ENCODE results near the gene PPP1R12A. TPM values are rescaled to one million over a fixed set of nuclear protein-coding genes. Genes with fewer than 3 reads are reported as not detected.
"Not testable (repeated sequence)": the region's sequence is repeated elsewhere in the genome, so short reads cannot be mapped to it uniquely, and the experiment has no call there.

PPP1R12A gene
- total RNA-seq, 1 experiment from 2014 or later = 84.9 TPM

DNA sequence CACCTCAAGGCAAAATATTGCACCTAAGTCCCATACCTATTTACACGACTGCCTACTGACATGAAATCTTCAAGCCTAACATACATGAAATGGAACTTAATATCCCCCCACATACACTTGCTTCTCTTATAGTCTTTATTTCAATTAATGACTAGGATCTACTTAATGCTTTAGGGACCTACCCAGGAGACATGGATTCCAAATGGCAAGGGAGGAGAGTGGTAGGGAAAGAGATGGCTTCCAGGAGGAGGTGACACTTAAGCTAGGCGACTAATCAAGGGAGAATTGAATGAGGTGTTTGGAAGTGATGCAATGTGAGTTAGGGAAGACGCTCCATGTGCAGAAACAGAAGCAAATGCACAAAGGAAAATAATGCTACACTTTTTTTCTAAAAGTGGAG lies 9.7 kb upstream of the PPP1R12A start:
- Histone ChIP-seq H3K4me1 (ENCODE audit: low read length) (no peaks in the 10 kb centered on the region), H3K27me3 (ENCODE audit: low read length) (no peaks in the 10 kb centered on the region), H3K9me3 (ENCODE audit: low read length) (no peaks in the 10 kb centered on the region), H3K27ac (ENCODE audit: low read length) (no peak overlapping the region), H3K36me3 (ENCODE audit: insufficient read depth, low read length) (no peaks in the 10 kb centered on the region), H3K9ac (ENCODE audit: low read length) (no peak overlapping the region), H2AFZ (ENCODE audit: low read length) (no peak overlapping the region), H3K79me2 (ENCODE audit: low read length) (no peaks in the 10 kb centered on the region), H3K4me3 (ENCODE audit: low read length) (no peak overlapping the region), H4K20me1 (ENCODE audit: insufficient read depth, low read depth, low read length) (no peaks in the 10 kb centered on the region), H3K4me2 (ENCODE audit: low read depth, low read length, poor library complexity, severe bottlenecking) (no peak overlapping the region), H3K9me2 (replicated peaks; ENCODE audit: insufficient read depth, low read length) (no peaks in the 10 kb centered on the region)
- no peak for DNase-seq

DNA sequence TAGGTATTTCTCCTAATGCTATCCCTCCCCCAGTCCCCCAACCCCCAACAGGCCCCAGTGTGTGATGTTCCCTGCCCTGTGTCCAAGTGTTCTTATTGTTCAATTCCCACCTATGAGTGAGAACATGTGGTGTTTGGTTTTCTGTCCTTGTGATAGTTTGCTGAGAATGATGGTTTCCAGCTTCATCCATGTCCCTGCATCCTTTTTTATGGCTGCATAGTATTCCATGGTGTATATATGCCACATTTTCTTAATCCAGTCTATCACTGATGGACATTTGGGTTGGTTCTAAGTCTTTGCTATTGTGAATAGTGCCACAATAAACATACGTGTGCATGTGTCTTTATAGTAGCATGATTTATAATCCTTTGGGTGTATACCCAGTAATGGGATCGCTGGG lies 7.9 kb upstream of the PPP1R12A start:
- not testable (repeated sequence) for H3K79me2 ChIP-seq (ENCODE audit: low read length); H3K36me3 ChIP-seq (ENCODE audit: insufficient read depth, low read length); H3K4me2 ChIP-seq (ENCODE audit: low read depth, low read length, poor library complexity, severe bottlenecking); H4K20me1 ChIP-seq (ENCODE audit: insufficient read depth, low read depth, low read length); H3K4me1 ChIP-seq (ENCODE audit: low read length); H3K27me3 ChIP-seq (ENCODE audit: low read length); DNase-seq; H3K4me3 ChIP-seq (ENCODE audit: low read length); H3K27ac ChIP-seq (ENCODE audit: low read length); H3K9me3 ChIP-seq (ENCODE audit: low read length); H3K9ac ChIP-seq (ENCODE audit: low read length); H3K9me2 ChIP-seq (replicated peaks; ENCODE audit: insufficient read depth, low read length); H2AFZ ChIP-seq (ENCODE audit: low read length)

DNA sequence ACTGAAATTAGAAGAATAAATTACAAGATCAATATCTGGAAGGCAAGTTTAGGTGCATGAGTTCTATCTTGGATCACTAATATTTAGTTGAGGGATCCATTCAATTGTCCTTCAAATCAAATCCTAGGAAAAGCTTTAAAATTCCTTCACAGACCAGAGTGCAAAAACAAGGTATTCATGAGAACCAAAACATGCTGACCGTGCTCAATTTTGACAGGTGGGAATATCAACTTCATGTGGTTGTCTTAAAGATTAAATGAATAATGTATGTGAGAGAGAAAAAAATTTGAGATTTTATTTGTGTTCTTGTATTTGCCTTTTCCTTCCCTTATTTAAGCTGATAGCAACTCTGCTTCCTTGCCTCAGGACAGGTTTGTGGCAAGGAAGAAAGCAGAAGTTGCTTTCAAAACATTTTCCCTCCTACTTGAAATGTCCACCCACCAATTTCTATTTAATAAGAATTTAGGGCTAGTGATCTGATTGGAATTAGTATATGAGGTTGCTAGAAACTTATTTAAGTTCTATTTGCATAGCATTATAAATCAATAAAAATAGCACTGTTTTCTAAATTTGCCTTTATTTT lies 4.9 kb upstream of the PPP1R12A start:
- Histone ChIP-seq H3K9ac (ENCODE audit: low read length) (no peak overlapping the region), H4K20me1 (ENCODE audit: insufficient read depth, low read depth, low read length) (no peaks in the 10 kb centered on the region), H2AFZ (ENCODE audit: low read length) (no peak overlapping the region), H3K4me3 (ENCODE audit: low read length) (no peak overlapping the region), H3K9me3 (ENCODE audit: low read length) (no peaks in the 10 kb centered on the region), H3K79me2 (ENCODE audit: low read length) (peaks cover 5% of the 10 kb centered on the region), H3K4me1 (ENCODE audit: low read length) (peaks cover 11% of the 10 kb centered on the region), H3K27me3 (ENCODE audit: low read length) (no peaks in the 10 kb centered on the region), H3K4me2 (ENCODE audit: low read depth, low read length, poor library complexity, severe bottlenecking) (no peak overlapping the region), H3K36me3 (ENCODE audit: insufficient read depth, low read length) (no peaks in the 10 kb centered on the region), H3K9me2 (replicated peaks; ENCODE audit: insufficient read depth, low read length) (no peaks in the 10 kb centered on the region), H3K27ac (ENCODE audit: low read length) (no peak overlapping the region)
- DNase-seq = no peak

DNA sequence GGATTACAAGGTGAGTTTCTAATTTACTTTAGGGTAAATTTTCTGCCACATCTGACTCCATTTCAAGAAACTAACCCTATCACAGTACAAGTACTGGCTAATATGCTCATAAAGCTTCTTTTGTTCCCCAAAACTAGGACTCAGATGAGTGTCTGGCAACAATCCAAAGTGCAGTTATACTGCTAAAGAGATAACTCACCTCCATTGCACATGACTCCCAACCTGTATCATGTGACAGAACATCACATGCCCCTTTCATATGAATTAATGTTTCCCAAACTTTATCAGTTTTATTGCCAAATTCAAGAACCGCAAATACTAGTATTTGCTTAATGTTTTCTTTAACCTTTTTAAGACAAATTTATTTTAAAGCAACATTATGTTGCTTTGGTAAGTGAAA lies 3.9 kb upstream of the PPP1R12A start:
- Histone ChIP-seq H2AFZ (ENCODE audit: low read length) (no peak overlapping the region), H3K4me3 (ENCODE audit: low read length) (no peak overlapping the region), H3K27ac (ENCODE audit: low read length) (no peak overlapping the region), H3K9ac (ENCODE audit: low read length) (no peak overlapping the region), H4K20me1 (ENCODE audit: insufficient read depth, low read depth, low read length) (peaks cover 4% of the 10 kb centered on the region; the same call in 1 of the 2 replicates), H3K36me3 (ENCODE audit: insufficient read depth, low read length) (no peaks in the 10 kb centered on the region), H3K4me1 (ENCODE audit: low read length) (peaks cover 11% of the 10 kb centered on the region), H3K9me2 (replicated peaks; ENCODE audit: insufficient read depth, low read length) (no peaks in the 10 kb centered on the region), H3K4me2 (ENCODE audit: low read depth, low read length, poor library complexity, severe bottlenecking) (no peak overlapping the region), H3K9me3 (ENCODE audit: low read length) (no peaks in the 10 kb centered on the region), H3K27me3 (ENCODE audit: low read length) (no peaks in the 10 kb centered on the region), H3K79me2 (ENCODE audit: low read length) (peaks cover 15% of the 10 kb centered on the region)
- no peak for DNase-seq

DNA sequence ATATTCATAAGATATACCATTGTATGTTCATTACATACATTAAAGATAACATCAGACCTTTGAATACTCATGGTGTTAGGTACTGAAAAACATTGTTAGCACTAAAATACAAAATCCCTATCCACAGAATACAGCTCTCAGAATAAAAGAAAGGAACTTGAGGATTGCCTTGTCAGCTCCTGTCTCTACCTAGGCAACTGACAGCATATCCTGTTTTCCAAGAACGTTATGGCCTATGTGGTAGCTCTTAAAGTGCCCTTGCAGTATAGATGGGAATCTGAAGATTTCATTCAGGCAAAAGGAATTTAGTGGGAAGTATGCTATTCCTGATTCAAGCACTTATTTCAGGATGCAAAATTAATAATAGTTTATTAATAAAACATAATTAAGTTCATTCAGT lies 1.8 kb upstream of the PPP1R12A start:
- Histone ChIP-seq H3K9me3 (ENCODE audit: low read length) (no peaks in the 10 kb centered on the region), H3K4me2 (ENCODE audit: low read depth, low read length, poor library complexity, severe bottlenecking) (peak overlapping the region; percentile 87), H3K27me3 (ENCODE audit: low read length) (no peaks in the 10 kb centered on the region), H3K27ac (ENCODE audit: low read length) (no peak overlapping the region), H3K79me2 (ENCODE audit: low read length) (peaks cover 37% of the 10 kb centered on the region), H3K4me3 (ENCODE audit: low read length) (no peak overlapping the region), H3K9me2 (replicated peaks; ENCODE audit: insufficient read depth, low read length) (no peaks in the 10 kb centered on the region), H3K4me1 (ENCODE audit: low read length) (peaks cover 26% of the 10 kb centered on the region), H3K9ac (ENCODE audit: low read length) (no peak overlapping the region), H2AFZ (ENCODE audit: low read length) (no peak overlapping the region), H4K20me1 (ENCODE audit: insufficient read depth, low read depth, low read length) (peaks cover 17% of the 10 kb centered on the region; the same call in 1 of the 2 replicates), H3K36me3 (ENCODE audit: insufficient read depth, low read length) (no peaks in the 10 kb centered on the region)
- no peak for DNase-seq

DNA sequence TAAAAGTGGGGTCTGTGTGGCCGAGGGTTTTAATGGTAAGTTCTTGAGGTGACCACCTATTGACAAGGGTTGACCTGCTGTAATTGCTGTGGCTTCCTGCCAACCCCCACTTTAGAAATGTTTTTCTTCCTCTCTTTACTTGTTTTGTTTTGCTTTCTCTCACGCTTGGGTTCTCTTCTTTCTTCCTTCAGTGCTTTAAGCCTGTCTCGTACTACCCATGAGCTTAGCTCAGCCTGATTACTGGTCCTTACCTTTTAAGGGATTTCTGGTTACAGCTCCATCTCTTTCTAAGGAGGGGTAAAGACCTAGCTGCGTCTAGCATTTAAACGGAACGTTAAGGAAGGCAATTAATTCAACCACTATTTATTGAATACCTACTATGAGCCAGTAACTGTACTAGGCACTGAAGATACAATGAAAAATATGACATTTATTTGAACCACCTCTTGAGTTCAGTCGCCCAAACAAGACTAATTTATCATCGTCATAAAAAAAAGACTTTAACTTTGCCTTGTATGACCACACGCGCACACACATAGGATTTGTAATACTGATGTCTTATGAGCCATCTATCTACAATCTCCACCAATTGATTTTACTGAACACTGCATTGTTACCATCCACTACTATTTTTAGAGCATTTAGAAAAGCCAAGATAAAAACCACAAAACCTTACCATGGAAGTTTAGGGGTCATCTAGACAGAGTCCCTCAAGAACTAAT lies 888 bp upstream of the PPP1R12A start:
- H3K9me3 ChIP-seq (ENCODE audit: low read length) = no peaks in the 10 kb centered on the region
- H3K4me1 ChIP-seq (ENCODE audit: low read length) = peaks cover 31% of the 10 kb centered on the region
- no peaks in the 10 kb centered on the region for H3K36me3 ChIP-seq (ENCODE audit: insufficient read depth, low read length)
- peak overlapping the region; percentile 4; the same call in 1 of the 2 replicates for H3K27ac ChIP-seq (ENCODE audit: low read length)
- peaks cover 46% of the 10 kb centered on the region for H3K79me2 ChIP-seq (ENCODE audit: low read length)
- H3K4me2 ChIP-seq (ENCODE audit: low read depth, low read length, poor library complexity, severe bottlenecking) = peak overlapping the region; percentile 87
- peaks cover 17% of the 10 kb centered on the region; the same call in 1 of the 2 replicates for H4K20me1 ChIP-seq (ENCODE audit: insufficient read depth, low read depth, low read length)
- H3K27me3 ChIP-seq (ENCODE audit: low read length) = no peaks in the 10 kb centered on the region
- peak overlapping the region; percentile 91 for H3K4me3 ChIP-seq (ENCODE audit: low read length)
- H2AFZ ChIP-seq (ENCODE audit: low read length) = peak overlapping the region; percentile 76
- no peaks in the 10 kb centered on the region for H3K9me2 ChIP-seq (replicated peaks; ENCODE audit: insufficient read depth, low read length)
- H3K9ac ChIP-seq (ENCODE audit: low read length) = peak overlapping the region; percentile 96
- no peak for DNase-seq

DNA sequence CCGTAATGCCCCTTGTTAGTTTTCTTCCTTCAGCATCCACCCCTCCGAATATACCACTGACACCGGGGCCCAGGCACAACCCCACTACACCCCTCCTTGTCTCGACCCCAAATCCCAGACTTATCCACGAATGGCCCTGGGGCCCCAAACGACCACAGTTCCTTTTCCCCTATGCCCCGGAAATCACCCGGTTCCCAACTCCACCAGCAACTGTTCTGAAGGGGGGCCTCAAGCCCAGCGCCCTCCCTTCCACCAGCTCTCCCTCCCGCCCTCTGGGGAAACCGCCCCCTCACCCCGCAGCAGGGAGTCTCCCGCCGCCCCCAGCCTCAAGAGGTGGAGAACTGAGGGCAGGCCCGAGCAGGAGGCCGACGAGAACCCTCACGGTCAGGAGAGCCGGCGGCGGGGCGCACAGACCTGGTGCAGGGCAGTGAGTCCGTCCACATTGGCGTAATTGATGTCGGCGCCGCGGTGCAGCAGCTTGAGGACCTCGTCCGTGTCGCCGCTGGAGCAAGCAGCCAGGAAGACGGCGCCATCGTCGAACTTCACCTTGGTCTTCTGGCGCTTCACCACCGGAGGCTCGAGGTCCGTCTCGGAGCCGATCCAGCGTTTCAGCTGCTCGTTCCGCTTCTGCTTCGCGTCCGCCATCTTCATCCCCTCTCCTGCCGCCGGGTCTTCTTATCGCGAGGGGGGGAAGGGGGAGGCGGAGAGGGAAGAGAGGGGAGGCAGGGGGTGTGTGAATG lies 446 bp downstream of the PPP1R12A start:
- H3K36me3 ChIP-seq (ENCODE audit: insufficient read depth, low read length) = no peaks in the 10 kb centered on the region
- H3K79me2 ChIP-seq (ENCODE audit: low read length) = peaks cover 59% of the 10 kb centered on the region
- peak overlapping the region; percentile 54; the same call in 1 of the 2 replicates for H2AFZ ChIP-seq (ENCODE audit: low read length)
- H3K4me3 ChIP-seq (ENCODE audit: low read length) = peak overlapping the region; percentile 91
- peak overlapping the region; percentile 87 for H3K4me2 ChIP-seq (ENCODE audit: low read depth, low read length, poor library complexity, severe bottlenecking)
- peaks cover 31% of the 10 kb centered on the region for H3K4me1 ChIP-seq (ENCODE audit: low read length)
- peak overlapping the region; percentile 96 for H3K9ac ChIP-seq (ENCODE audit: low read length)
- H3K27me3 ChIP-seq (ENCODE audit: low read length) = no peaks in the 10 kb centered on the region
- peaks cover 17% of the 10 kb centered on the region; the same call in 1 of the 2 replicates for H4K20me1 ChIP-seq (ENCODE audit: insufficient read depth, low read depth, low read length)
- H3K27ac ChIP-seq (ENCODE audit: low read length) = peak overlapping the region; percentile 72
- H3K9me2 ChIP-seq (replicated peaks; ENCODE audit: insufficient read depth, low read length) = no peaks in the 10 kb centered on the region
- no peaks in the 10 kb centered on the region for H3K9me3 ChIP-seq (ENCODE audit: low read length)
- peak; percentile 74 for DNase-seq

Data from Karpas-422 (cell line).